K562 (cell line): ENCODE results near the gene REG4. TPM values are rescaled to one million over a fixed set of nuclear protein-coding genes. Genes with fewer than 3 reads are reported as not detected.

Experiments used
- C11orf30 ChIP-seq: fragments of 450-650 bp; IDR thresholded peaks from 2 replicates; pipeline ENCODE4 v1.6.1; 2016; ENCODE audit warnings: low read depth, mild to moderate bottlenecking
- ELF4 ChIP-seq: fragments of 450-650 bp; formaldehyde crosslinking; IDR thresholded peaks from 2 replicates; pipeline ENCODE4 v1.4.0; 2022; ENCODE audit warnings: missing genetic modification characterization
- HMGN3 ChIP-seq: IDR thresholded peaks from 2 replicates; pipeline ENCODE4 v1.6.1; 2011; ENCODE audit warnings: borderline replicate concordance, low read depth, mild to moderate bottlenecking, mixed read lengths, low read length; ENCODE audit not compliant: insufficient read length; ENCODE audit errors: extremely low read depth
- HOXB6 ChIP-seq: fragments of 250-450 bp; sonication (Bioruptor Pico); IDR thresholded peaks from 2 replicates; pipeline ENCODE4 v1.5.1; 2022; ENCODE audit warnings: mild to moderate bottlenecking, borderline replicate concordance
- MECOM ChIP-seq: fragments of 250-450 bp; sonication (Bioruptor Pico); IDR thresholded peaks from 2 replicates; pipeline ENCODE4 v1.8.0; 2022; ENCODE audit warnings: inconsistent platforms
- MEF2A ChIP-seq: IDR thresholded peaks from 2 replicates; pipeline ENCODE4 v1.6.1; 2011; ENCODE audit warnings: low read depth, mild to moderate bottlenecking, low read length, moderate library complexity; ENCODE audit not compliant: control insufficient read depth
- NFATC3 ChIP-seq: fragments of 450-650 bp; IDR thresholded peaks from 2 replicates; pipeline ENCODE4 v1.6.1; 2017; ENCODE audit warnings: mild to moderate bottlenecking
- NR2C2 ChIP-seq, 2 experiments: fragments of 200-800 bp in 1 of 2; sonication (Bioruptor generic) in 1 of 2; sonication (generic) in 1 of 2; formaldehyde crosslinking in 1 of 2; IDR thresholded peaks; 2 replicates each; pipeline versions ENCODE4 v1.6.1 to v1.8.0; 2016 to 2022; ENCODE audit warnings: mild to moderate bottlenecking in 1 of 2, missing compliant biosample characterization in 1 of 2, missing genetic modification characterization in 1 of 2, missing genetic modification reagents in 1 of 2
- PHF8 ChIP-seq: fragments of 200-600 bp; sonication (generic); IDR thresholded peaks from 2 replicates; pipeline ENCODE4 v1.6.1; 2012; ENCODE audit warnings: mixed run types, mild to moderate bottlenecking, inconsistent platforms, low read length, moderate library complexity, borderline replicate concordance
- PPARD ChIP-seq: fragments of 250-450 bp; sonication (Bioruptor Pico); IDR thresholded peaks from 2 replicates; pipeline ENCODE4 v1.8.0; 2022; ENCODE audit warnings: inconsistent platforms, mild to moderate bottlenecking, moderate library complexity
- SRSF3 ChIP-seq: fragments of 200-400 bp; formaldehyde crosslinking; IDR thresholded peaks from 2 replicates; pipeline ENCODE4 v1.6.1; 2016; ENCODE audit warnings: mild to moderate bottlenecking, low read length, moderate library complexity; ENCODE audit not compliant: insufficient read depth
- ZNF57 ChIP-seq: fragments of 450-650 bp; formaldehyde crosslinking; IDR thresholded peaks from 2 replicates; pipeline ENCODE4 v1.4.0; 2020; ENCODE audit warnings: mild to moderate bottlenecking, moderate library complexity
- ZNF655 ChIP-seq: fragments of 250-450 bp; sonication (Bioruptor Pico); IDR thresholded peaks from 2 replicates; pipeline ENCODE4 v1.5.0; 2021
- ZNF740 ChIP-seq, 3 experiments: fragments of 200-800 bp in 1 of 3; sonication (Bioruptor generic) in 1 of 3; sonication (generic) in 1 of 3; formaldehyde crosslinking in 1 of 3; IDR thresholded peaks; 2 replicates each; pipeline versions ENCODE4 v1.6.1 to v1.8.0; 2016 to 2022; ENCODE audit warnings: mild to moderate bottlenecking in 2 of 3, missing compliant biosample characterization in 2 of 3, missing genetic modification characterization in 2 of 3, missing genetic modification reagents in 1 of 3
- polyA plus RNA-seq, 8 experiments: library from polyadenylated mRNA; depleted of rRNA in 4 of 8; stranded (reverse) in 5 of 8; unstranded in 3 of 8; fragments of >200 nt; fragmentation: Nextera tagmentation in 2 of 8; fragmentation: Illumina TruSeq in 1 of 8; extraction: Ambion mirVana in 2 of 8; extraction: Trizol in 1 of 8; gene quantifications; 2 replicates each; pipeline versions ENCODE4 v1.2.1 to v1.2.3, GENCODE V29; 2011 to 2014; ENCODE audit warnings: inconsistent platforms in 1 of 8, missing spikeins in 1 of 8
- total RNA-seq, 7 experiments: library from RNA; depleted of rRNA in 6 of 7; stranded (reverse); fragments of >200 nt in 6 of 7; fragmentation: Illumina TruSeq in 2 of 7; extraction: Trizol in 2 of 7; gene quantifications; 2 replicates each; pipeline versions ENCODE4 v1.2.1 to v1.2.3, GENCODE V29; 2011 to 2021; ENCODE audit warnings: low replicate concordance in 1 of 7
- TF ChIP-seq, protein P1 (sequence below): fragments of 200-400 bp; formaldehyde crosslinking; IDR thresholded peaks from 2 replicates; pipeline ENCODE4 v1.6.1; 2017; ENCODE audit warnings: mild to moderate bottlenecking, low read depth, low read length, moderate library complexity
- TF ChIP-seq, protein P2 (sequence below), 2 experiments: fragments of 450-650 bp in 1 of 2; sonication (generic) in 1 of 2; formaldehyde crosslinking in 1 of 2; IDR thresholded peaks in 1 of 2; conservative IDR thresholded peaks in 1 of 2; 2 replicates each; pipeline versions ENCODE4 v1.6.1 to v1.8.1; 2016 to 2023; ENCODE audit warnings: mild to moderate bottlenecking in 2 of 2, moderate library complexity in 2 of 2, inconsistent platforms in 1 of 2, missing genetic modification reagents in 1 of 2
- TF ChIP-seq, protein P3 (sequence below): fragments of 450-650 bp; IDR thresholded peaks from 2 replicates; pipeline ENCODE4 v1.6.1; 2014; ENCODE audit warnings: low read depth, mild to moderate bottlenecking, moderate library complexity, borderline replicate concordance
- TF ChIP-seq, protein P4 (sequence below): fragments of 450-650 bp; formaldehyde crosslinking; IDR thresholded peaks from 2 replicates; pipeline ENCODE4 v1.4.0; 2020; ENCODE audit warnings: mild to moderate bottlenecking, moderate library complexity

REG4 gene
- total and polyA plus RNA-seq, 9 of the 15 experiments (the other 6 are each of a cell fraction or from before 2014, with no cell fraction given): not detected

- TF ChIP-seq, protein P1, sequence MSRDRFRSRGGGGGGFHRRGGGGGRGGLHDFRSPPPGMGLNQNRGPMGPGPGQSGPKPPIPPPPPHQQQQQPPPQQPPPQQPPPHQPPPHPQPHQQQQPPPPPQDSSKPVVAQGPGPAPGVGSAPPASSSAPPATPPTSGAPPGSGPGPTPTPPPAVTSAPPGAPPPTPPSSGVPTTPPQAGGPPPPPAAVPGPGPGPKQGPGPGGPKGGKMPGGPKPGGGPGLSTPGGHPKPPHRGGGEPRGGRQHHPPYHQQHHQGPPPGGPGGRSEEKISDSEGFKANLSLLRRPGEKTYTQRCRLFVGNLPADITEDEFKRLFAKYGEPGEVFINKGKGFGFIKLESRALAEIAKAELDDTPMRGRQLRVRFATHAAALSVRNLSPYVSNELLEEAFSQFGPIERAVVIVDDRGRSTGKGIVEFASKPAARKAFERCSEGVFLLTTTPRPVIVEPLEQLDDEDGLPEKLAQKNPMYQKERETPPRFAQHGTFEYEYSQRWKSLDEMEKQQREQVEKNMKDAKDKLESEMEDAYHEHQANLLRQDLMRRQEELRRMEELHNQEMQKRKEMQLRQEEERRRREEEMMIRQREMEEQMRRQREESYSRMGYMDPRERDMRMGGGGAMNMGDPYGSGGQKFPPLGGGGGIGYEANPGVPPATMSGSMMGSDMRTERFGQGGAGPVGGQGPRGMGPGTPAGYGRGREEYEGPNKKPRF: no peak
- no peak for TF ChIP-seq PPARD (CRISPR knock-in tag)
- no peak for TF ChIP-seq NR2C2 (CRISPR knock-in tag; IDR thresholded peaks at IDR 0.05)
- TF ChIP-seq NR2C2 (tag; IDR thresholded peaks at IDR 0.05): peak; percentile 94
- TF ChIP-seq HMGN3: no peak
- no peak for TF ChIP-seq ZNF740 (CRISPR knock-in tag; IDR thresholded peaks at IDR 0.05)
- TF ChIP-seq ZNF740 (tag; IDR thresholded peaks at IDR 0.05): no peak
- TF ChIP-seq NFATC3: no peak
- TF ChIP-seq MECOM: no peak
- TF ChIP-seq ELF4 (CRISPR knock-in tag): peak; percentile 50; the same call in 1 of the 2 replicates
- TF ChIP-seq SRSF3: no peak
- TF ChIP-seq HOXB6 (CRISPR knock-in tag): no peak
- no peak for TF ChIP-seq ZNF655 (CRISPR knock-in tag)
- TF ChIP-seq, protein P2, sequence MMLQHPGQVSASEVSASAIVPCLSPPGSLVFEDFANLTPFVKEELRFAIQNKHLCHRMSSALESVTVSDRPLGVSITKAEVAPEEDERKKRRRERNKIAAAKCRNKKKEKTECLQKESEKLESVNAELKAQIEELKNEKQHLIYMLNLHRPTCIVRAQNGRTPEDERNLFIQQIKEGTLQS (IDR thresholded peaks at IDR 0.05): peak; percentile 93
- TF ChIP-seq, protein P2 (CRISPR knock-in tag; conservative IDR thresholded peaks at IDR 0.05): no peak
- no peak for TF ChIP-seq PHF8
- TF ChIP-seq, protein P3, sequence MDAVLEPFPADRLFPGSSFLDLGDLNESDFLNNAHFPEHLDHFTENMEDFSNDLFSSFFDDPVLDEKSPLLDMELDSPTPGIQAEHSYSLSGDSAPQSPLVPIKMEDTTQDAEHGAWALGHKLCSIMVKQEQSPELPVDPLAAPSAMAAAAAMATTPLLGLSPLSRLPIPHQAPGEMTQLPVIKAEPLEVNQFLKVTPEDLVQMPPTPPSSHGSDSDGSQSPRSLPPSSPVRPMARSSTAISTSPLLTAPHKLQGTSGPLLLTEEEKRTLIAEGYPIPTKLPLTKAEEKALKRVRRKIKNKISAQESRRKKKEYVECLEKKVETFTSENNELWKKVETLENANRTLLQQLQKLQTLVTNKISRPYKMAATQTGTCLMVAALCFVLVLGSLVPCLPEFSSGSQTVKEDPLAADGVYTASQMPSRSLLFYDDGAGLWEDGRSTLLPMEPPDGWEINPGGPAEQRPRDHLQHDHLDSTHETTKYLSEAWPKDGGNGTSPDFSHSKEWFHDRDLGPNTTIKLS: no peak
- TF ChIP-seq, protein P4, sequence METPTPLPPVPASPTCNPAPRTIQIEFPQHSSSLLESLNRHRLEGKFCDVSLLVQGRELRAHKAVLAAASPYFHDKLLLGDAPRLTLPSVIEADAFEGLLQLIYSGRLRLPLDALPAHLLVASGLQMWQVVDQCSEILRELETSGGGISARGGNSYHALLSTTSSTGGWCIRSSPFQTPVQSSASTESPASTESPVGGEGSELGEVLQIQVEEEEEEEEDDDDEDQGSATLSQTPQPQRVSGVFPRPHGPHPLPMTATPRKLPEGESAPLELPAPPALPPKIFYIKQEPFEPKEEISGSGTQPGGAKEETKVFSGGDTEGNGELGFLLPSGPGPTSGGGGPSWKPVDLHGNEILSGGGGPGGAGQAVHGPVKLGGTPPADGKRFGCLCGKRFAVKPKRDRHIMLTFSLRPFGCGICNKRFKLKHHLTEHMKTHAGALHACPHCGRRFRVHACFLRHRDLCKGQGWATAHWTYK (CRISPR knock-in tag): no peak
- TF ChIP-seq C11orf30: peak; percentile 83
- no peak for TF ChIP-seq MEF2A
- no peak for TF ChIP-seq ZNF57 (CRISPR knock-in tag)
Measured at GRCh38 chr1:119859647-119860046, 48.4 kb upstream of the REG4 start (continued).
